Limb (tissue), 2 donors: Measurements from ENCODE around the gene MYO3A.
"Not testable (repeated sequence)": the region's sequence is repeated elsewhere in the genome, so short reads cannot be mapped to it uniquely, and the experiment has no call there.

Experiments used
- DNase-seq, 2 donors: peaks; one replicate each; pipeline ENCODE4 v3.0.0-alpha.2; 2016; ENCODE audit errors: extremely low spot score in 2 of 2

MYO3A gene

DNA sequence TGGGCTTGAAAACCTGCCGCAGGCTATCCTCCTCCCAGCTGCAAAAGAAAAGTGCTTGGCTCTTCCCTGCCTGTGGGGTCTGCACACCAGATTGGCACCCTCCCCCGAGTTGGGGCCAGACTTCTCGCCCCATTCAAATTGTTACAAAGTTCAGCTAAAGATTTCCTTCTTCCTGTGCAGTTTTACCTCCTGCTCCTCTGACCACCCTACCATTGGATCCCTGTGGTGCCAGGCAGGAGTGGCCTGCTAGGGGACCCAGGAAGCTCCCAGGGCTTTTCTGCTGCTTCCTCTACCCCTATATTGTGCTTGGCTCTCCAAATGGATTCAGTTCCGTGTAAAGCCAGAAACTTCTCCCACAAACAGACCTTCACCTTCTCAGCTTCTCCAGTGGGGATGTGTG, 147.4 kb downstream of the MYO3A start:
- no peak for DNase-seq

GRCh38 chr10:26085549-26085948, 151.5 kb downstream of the MYO3A start:
- no peak for DNase-seq

- no peak for DNase-seq
Observed at GRCh38 chr10:26087666-26088065, 153.6 kb downstream of the MYO3A start.

- DNase-seq, result no peak
Observed at GRCh38 chr10:26090026-26090425, 156.0 kb downstream of the MYO3A start.

DNA sequence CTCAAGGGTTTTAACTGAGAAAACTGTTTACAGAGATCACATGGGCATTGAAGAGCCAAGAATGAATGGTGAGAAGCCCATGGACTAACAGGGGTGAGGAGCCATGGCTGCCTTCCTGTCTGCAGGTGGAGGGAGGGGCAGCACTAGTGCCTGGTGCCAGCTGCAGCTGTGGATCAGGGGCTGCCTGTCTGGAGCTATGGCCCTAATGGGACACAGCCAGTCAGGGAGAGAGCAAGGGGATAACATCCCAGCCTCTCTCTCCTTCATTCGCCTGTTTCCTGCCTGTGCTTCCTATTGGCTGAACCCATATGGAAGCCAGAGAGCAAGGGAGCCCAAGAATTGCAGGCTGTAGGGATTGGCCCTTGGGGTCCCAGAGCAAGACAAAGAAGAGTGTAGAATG, 156.7 kb downstream of the MYO3A start:
- DNase-seq, result no peak

DNA sequence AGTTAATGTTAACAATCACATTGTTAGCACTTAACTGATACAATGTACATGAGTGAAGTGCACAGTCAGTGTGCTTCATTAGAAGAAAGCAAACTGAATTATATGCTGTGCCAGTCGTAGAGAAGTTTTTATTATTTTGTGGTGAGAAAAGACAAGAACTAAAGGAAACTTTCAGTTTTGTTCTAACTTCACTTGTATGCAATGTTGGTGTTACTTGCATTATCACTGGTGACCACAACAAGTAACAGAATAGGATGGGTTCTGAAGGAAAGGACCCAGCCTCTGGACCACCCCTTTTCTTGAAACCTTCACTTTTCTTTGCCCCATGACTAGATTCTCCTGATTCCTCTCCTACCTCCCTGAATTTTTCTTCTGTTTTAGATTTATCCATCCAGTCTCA, 159.2 kb downstream of the MYO3A start:
- DNase-seq, result no peak

GRCh38 chr10:26095781-26096180, 161.8 kb downstream of the MYO3A start:
- DNase-seq, result no peak

DNA sequence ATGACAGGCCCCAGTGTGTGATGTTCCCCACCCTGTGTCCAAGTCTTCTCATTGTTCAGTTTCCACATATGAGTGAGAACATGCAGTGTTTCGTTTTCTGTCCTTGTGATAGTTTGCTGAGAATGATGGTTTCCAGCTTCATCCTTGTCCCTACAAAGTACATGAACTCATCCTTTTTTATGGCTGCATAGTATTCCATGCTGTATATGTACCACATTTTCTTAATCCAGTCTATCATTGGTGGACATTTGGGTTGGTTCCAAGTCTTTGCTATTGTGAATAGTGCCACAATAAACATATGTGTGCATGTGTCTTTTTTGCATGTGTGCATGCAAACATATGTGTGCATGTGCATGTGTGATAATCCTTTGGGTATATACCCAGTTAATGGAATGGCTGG, 163.5 kb downstream of the MYO3A start:
- not testable (repeated sequence) for DNase-seq

DNA sequence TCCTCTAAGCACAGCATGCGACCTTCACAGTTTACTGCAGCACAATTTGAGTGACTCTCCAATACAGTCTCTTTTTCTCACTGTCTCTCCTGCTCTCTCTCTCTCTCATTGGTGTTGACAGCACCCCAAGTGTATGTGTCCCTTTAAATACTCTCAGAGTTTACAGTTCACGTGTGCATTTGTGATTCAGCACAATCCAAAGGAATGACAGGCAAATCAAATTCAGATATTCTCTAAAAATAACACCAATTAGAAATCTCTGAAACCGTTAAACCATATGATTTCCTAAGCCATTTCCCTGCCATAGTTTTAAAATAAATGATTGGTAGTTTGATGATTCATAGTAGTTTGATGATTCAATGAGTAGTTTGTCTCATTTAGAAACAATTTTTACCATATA, 178.5 kb downstream of the MYO3A start:
- DNase-seq, result no peak

DNA sequence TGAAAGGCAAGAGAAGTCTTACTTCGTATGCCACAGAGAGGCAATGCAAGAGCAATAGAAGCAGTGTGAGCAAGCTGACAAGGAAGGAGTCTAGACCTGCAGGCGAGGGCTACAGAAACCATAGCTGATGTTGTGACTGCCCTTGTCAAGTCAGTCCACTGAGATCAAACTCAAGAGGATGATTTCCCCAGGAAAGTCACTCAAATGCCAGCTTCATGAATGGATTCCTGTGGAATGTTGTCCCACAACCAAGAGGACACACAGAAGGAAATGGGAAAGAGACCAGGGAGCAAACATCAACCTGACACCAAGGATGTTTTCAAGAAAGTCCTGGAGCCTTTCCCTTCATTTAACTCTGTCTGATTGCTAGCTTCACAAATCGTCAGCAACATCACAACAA, 204.6 kb downstream of the MYO3A start:
- DNase-seq, result no peak

- peak in 1 of 2 donors; percentile 16 for DNase-seq
Observed at GRCh38 chr10:26156019-26156418, 222.0 kb downstream of the MYO3A start.

DNA sequence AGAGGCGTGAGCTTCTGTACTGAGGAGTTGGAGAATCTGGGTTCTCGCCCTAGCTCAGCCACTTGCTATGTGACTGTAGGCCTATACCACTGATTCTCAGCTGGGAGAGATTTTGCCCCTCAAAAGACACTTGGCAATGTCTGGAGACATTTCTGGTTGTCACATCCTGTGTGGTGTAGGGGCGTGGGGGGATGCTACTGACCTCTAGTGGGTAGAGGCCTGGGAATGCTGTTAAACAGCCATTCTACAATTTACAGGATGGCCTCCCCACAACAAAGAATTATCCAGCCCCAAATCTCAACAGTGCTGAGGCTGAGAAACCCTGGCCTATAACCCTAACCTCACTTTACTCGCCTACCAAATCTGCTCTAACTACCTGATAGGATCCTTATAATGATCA, 223.7 kb downstream of the MYO3A start:
- no peak for DNase-seq

DNA sequence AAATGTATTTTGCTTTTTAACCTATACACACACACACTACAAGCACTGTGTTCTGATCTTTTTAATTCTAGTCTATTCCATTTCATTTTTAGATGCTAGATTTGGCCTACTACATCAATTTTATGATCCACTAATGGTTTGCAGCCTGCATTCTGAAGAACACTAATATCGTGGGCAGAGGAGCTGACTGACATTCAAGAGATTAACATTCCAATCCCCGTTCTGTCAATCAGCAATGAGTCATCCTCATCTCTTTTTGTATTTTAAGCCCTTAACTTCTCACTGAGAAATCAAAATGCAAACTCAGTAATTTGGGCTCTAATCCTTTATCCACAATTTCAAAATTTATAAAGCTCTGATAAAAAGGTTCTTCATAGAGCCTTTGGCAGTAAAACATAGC, 235.4 kb downstream of the MYO3A start:
- DNase-seq, result no peak

- no peak for DNase-seq
Observed at GRCh38 chr10:26172131-26172530, 238.1 kb downstream of the MYO3A start.

DNA sequence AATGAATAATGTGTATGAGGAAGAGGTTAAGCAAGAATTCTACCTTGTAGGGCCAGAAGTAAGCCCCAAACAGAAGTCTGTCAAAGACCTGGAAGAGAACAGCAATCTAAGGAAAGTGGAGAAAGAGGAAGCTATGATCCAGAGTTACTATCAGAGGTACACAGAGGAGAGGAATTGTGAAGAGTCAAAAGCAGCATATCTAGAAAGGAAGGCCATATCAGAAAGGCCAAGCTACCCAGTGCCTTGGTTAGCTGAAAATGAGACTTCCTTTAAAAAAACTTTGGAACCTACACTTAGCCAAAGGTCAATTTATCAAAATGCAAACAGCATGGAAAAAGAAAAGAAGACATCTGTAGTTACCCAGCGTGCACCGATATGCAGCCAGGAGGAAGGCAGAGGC, 239.8 kb downstream of the MYO3A start:
- no peak for DNase-seq

GRCh38 chr10:26177341-26177740, 243.3 kb downstream of the MYO3A start:
- no peak for DNase-seq

DNA sequence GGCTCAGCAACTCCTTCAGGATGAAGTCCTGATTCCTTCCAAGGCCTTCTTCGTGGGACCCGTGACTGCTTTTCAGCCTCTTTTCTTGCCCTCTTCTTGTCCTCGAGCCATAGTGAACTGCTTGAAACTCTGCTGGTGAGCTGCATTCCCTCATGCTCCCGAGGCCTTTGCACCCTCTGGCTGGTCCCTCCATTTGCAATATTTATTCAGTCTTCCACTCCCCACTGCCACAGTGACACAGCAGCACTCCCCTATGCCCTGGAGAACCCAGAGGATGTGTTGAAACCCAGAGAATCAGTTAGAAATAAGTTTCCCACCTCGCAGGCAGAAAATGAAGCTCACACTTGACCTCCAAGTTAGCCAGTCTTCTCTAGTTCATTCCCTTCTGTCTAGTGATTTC, 260.2 kb downstream of the MYO3A start:
- DNase-seq, result no peak

DNA sequence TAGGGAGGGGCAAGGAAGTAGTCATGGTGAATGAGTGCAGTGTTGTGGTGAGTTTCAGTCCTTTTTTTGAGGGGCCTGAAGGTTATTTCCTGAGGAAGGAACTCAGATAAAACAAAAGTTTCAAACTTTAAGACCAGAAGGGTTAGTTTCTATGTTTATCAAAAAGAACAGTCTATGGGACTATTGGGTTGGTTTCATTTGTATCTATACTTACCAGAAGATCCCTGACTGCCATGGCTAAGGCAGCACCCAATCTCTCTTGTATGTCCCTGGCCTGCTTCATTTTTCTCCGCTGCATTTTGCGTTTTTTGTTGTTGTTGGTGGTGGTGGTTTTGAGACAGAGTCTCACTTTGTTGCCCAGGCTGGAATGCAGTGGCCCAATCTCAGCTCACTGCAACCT, 263.2 kb downstream of the MYO3A start:
- DNase-seq, result no peak

DNA sequence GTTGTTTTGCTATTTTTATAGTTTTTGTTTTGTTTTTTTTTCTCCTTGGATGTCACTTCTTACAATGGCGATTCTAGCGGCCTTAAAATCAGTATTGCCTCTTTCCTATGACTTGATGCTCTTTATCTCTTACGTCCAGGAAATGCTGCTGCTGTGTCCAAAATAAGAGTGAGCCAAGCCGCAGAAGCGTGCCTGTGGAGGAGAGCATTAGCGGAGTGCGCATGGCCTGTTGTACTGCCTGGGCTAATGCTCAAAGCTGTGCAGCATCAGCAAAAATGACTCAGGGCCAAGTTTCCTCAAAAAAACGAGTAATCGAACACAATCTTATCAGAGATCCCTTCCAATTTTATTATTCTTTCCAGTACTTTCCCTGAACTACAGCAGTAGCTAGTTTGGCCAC, 264.1 kb downstream of the MYO3A start:
- DNase-seq, result no peak

GRCh38 chr10:26199841-26200240, 265.8 kb downstream of the MYO3A start:
- DNase-seq, result no peak

DNA sequence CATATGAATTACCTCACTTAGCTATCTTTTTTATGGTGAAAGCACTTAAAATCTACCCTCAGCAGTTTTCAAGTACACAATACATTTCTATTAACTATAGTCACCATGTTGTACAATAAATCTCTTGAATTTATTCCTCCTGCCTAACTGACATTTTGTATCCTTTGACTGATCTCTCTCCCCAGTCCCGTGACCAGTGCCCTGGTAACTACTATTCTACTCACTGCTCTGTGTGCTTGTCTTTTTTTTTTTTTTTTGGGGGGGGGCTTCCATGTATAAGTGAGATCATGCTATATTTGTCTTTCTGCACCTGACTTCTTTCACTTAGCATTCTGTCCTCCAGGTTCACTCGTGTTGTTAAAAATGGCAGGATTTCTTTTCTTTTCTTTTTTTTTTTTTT, 271.2 kb downstream of the MYO3A start:
- no peak for DNase-seq

- DNase-seq, result no peak
Observed at GRCh38 chr10:26211781-26212444, 277.9 kb downstream of the MYO3A start.

GRCh38 chr10:26212511-26212910, 278.5 kb downstream of the MYO3A start:
- no peak for DNase-seq

DNA sequence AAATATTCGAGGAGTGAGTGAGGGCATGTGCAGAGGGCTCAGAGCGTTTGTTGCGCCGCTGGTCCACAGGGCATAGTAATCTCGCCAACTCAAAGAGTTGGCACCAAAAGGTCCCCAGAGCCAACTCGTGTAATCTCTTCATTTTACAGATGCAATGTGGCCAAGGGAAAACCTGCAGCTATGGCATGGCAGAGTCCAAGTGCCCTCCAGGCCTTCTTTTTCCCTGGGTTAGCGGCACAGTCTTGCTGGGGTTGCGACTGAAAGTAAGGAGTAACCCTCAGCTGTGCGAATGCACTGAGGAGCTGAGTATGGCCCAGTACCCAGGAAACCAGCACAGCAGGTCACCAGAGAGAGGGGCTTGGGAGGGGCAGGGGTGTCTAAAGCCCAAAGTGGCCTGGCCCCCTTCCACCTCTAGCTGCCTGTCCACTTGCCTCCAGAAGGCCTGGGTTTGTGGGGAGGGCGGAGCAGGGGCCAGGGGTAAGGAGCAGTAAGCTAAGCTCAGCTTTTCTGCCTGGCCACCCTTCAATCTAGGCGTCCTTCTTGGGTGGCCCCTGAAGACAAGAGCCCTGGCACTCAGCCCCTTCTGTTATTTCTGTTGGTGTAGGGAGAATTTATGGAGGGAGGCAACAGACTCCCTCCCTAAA, 279.2 kb downstream of the MYO3A start:
- DNase-seq, result no peak
